HG03196 (cell line): ENCODE data around the gene CNTROB.

ENCODE experiments used
- ATAC-seq: cut with Tn5 transposase; IDR thresholded peaks from one replicate; pipeline ENCODE4 v1.9.1; 2021; ENCODE audit not compliant: unreplicated experiment

CNTROB gene

DNA sequence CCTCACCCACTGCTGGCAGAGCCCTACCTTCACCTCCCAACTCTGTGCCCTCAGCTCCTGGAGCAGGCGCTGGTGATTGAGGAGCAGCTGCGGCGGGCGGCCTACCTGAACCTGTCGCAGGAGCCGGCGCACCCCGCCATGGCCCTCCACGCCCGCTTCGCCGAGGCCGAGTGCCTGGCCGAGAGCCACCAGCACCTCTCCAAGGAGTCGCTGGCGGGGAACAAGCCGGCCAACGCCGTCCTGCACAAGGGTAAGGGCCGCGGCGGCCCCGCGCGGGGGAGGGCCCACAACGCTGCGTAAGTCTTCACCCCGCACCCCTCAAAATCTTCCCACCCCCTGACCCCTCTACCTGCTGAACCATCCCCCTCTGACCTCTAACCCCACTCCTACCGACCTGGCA lies 22.9 kb upstream of the CNTROB start:
- ATAC-seq: no peak

DNA sequence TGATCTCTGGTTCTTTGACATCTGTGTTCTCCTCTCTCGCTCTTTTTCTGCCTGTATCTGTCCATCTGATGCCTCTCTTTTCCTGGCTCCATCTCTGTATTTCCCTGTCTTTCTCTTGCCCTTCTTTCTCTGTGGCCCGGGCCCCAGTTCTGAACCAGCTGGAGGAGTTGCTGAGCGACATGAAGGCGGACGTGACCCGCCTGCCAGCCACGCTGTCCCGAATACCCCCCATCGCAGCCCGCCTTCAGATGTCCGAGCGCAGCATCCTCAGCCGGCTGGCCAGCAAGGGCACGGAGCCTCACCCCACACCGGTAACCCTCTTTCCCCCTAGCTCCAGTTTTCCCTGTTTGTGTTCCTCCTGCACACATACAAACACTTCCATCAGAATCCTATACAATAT lies 21.7 kb upstream of the CNTROB start:
- no peak for ATAC-seq

DNA sequence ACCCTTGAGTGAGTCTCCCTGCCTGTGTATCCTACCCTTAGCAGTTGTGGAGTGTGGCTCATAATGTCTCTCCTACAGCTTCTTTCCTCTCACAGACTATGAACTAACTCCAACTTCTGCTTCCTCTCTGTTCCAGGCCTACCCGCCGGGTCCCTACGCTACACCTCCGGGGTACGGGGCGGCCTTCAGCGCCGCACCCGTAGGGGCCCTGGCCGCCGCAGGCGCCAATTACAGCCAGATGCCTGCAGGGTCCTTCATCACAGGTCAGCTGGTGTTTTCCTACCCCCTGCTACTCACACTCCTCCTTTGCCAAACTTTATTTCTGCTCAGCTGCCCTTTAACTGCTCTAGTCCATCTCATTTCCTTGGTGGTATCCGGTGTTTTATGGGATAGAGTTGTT lies 21.3 kb upstream of the CNTROB start:
- no peak for ATAC-seq

DNA sequence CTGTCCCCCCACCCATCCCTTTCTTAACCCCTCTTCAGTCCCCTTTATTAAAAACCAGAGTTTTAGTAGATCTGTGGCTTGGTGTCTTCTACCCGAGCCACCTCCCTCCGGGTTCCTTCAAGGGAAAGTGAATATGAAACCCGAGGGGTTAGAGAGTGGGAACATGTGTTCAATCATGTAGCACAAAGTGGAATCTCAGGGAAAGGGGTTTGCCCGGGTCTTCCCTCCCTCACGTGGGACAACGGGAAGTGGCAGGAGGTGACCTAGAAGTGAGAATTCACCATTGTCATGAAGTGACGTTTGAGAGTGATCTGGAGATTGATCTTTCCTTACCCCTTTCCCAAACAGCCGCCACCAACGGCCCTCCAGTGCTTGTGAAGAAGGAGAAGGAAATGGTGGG lies 20.9 kb upstream of the CNTROB start:
- no peak for ATAC-seq

DNA sequence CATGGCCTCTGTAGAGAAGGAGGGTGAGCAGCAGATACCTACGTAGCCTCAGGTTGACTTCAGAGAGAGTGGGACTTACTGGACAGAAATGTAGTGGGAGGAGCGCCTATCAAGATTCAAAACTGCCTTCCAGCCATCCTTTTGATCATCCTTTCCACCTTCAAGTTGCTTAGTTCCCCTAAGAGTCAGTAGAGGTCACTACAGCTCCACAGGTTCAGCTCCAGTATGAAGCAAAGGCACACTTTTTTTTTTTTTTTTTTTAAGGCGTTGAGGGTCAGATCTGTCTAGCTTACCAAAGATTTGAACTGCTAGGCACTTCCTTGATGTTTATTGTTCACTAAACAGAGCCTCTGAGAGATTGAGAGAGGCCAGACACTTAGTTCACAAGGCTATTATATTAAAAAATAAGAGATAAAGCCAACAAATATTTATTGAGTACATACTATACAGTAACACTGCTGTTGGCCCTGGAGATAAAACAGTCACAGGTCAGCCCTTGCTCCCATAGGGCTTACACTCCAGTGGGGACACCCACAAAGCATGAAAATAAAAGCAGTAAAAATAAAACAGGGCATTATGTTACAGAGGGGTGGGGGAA lies 19.0 kb upstream of the CNTROB start:
- ATAC-seq: no peak

DNA sequence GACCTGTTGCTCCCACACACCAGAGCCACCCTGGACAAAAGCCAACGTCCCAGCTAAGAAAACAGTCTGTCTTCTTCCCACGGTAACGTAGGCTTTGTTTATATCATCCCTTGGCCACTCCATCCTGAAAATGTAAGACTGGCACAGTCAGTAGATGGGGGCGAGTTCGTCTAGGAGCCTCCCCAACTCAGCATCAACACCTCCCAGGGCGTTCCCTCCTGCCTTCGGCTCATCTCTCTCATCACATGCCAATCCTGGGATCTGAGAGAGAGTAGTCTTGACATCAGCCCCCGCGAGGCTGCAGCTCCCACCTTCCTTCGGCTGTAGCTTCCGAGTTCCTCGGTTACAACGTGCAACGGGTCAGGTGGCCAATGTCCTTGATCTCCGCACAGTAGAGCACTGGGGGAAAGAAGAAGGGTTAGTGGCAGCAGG lies 16.8 kb upstream of the CNTROB start:
- peak; percentile 10 for ATAC-seq

DNA sequence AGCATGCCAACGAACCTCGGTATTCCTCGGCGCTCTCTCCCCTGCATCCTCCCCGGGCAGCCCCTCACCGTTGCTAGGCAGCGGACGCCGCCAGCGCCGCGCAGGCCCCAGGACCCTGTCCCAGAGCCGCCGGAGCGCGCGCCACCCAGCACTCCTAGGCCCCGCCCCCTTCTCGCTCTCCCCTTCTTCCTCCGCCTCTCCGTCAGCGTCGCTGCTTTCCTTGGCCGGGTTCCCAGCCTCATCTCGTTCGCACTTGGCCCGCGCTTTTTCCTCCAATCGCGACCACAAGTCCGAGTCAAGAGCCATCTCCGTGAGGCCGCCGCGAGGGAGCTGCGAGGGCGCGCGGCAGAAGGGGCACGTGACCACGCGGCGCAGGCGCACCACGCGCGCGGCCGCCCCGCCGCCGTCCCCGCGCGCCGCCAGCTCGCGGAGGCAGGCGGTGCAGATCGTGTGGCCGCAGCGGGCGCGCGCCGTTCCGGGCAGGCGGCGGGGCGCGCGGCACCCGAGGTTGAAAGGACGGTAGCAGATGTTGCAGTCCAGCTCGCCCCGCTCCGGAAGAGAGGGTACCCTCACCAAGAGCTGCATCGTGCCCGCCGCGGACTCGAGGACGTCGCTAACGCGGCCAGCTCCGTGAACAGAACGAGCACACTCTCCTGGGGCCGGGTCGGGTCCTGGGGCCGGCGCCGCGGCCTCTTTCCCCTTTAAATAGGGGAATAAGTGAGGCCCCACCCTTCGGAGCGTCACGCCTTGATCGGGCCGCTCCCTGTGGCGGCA lies 16.2 kb upstream of the CNTROB start, which contains the start of gene RNF227:
Gene RNF227 (minus strand): TSS at position 679 of the 774 bp plus-strand sequence. CDS start 94 bp downstream, at position 585.
- peak; percentile 70 for ATAC-seq

DNA sequence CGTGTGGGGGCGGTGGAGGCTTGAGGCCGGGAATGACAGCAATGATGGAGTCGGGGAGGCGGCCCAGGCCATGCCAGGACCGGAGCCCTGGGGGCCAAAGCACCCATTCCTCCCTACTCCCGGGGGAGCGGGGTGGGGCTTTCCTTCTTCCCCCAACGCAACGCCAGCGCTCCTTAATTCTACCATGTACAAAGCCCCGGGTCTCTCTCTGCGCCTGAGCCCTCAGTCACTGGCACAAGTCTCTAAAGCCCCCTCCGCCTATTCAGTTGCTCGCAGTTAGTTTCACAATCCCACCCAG lies 15.7 kb upstream of the CNTROB start:
- ATAC-seq: peak; percentile 16

DNA sequence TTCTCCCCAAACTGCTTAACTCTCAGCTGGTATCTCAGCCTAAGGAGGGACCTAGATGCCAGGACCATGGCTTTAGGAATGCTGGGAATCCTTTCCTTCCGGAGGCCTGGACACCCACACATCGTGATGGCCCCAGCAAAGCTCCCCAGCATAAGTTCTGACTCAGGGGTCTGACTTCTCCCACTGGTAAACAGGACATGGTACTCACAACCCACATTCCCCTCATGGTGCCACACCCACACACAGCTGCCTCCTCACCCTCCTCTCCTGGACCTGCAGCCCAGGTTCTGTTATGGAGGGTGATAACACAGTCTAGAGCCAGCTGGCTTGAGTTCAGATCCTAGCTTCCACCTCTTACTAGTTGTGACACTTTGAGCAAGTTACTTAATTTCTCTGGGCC lies 15.2 kb upstream of the CNTROB start:
- ATAC-seq: no peak

DNA sequence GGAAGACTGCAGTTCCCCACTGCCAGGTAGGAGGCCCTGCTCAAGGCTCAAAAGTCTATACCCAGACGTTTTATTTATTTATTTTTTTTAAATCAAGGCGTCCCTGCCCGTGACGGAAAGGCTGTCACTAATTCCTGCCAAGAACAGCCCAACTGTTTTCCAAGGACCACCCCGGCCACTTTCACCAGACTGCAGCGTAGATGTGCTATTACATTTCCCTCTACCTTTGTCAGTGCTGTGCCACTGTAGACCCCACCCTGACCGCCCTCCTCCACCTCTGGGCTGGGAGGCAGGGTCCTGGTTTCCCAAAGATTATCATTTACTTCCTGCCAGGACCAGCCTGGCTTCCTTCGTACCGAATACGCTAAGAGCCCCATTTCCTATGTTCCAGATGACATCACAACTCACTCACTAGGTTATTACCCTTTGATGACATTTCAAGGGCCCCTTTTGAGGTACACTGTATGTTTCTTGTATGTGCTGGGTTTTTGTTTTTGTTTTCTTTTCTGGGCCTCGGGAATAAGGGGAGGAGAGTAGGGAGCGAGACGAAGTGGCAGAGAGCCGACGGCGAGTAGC lies 9.6 kb upstream of the CNTROB start:
- ATAC-seq: no peak

DNA sequence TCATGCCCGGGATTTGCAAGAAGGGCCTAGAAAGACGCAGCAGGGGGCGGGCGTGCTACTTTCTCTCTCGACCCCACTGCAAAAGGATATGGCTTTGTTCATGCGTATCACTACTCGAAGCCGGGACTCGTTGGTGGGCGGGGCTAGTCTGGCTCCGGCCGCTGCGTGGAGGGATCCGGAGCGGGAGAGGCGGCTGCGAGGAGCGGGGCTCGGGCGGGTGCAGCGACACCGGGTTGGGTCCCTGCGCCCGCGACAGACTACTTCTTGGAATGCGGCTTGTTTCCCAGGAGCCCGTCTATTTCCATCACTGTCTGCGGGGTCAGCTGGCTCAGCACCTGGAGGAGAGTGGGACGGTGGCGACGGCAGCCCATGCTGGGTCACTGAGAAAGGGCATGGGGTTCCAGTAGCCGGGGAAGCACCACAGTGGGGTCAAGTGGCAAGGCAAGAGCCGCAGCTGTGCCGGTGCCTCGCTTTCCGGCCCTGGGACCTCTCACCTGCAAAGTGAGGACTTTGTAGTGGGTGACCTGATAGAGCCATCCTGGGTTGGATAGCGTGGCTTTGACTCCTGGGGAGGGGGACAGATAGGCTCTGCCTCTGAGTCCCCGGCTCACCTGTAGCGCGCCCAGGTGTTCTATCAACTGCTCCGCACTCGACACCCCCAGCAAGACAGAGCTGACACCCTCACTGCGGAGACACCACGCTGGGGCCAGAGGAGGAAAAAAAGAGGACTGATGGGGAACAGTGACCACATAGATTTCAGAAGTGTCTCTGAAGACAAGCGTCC lies 9.0 kb upstream of the CNTROB start:
- no peak for ATAC-seq

DNA sequence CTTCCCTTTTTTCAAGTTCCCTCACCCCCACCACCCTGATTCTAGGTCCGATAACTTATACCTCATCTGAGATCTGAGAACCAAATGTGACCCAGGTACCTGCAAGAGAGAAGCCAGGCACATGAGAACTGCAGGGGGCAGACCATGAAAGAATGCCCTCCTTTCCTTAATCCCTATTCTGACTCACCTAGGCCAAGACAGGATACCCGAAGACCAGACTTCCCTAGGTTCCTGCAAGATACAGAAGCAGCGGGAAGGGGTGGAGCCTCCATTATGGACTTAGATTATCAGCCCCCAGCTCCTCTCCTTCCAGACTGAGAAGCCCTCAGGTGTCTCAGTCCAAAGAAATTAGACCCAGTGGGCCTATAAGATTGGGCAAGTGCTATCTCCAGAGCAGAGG lies 4.4 kb upstream of the CNTROB start:
- ATAC-seq: no peak

DNA sequence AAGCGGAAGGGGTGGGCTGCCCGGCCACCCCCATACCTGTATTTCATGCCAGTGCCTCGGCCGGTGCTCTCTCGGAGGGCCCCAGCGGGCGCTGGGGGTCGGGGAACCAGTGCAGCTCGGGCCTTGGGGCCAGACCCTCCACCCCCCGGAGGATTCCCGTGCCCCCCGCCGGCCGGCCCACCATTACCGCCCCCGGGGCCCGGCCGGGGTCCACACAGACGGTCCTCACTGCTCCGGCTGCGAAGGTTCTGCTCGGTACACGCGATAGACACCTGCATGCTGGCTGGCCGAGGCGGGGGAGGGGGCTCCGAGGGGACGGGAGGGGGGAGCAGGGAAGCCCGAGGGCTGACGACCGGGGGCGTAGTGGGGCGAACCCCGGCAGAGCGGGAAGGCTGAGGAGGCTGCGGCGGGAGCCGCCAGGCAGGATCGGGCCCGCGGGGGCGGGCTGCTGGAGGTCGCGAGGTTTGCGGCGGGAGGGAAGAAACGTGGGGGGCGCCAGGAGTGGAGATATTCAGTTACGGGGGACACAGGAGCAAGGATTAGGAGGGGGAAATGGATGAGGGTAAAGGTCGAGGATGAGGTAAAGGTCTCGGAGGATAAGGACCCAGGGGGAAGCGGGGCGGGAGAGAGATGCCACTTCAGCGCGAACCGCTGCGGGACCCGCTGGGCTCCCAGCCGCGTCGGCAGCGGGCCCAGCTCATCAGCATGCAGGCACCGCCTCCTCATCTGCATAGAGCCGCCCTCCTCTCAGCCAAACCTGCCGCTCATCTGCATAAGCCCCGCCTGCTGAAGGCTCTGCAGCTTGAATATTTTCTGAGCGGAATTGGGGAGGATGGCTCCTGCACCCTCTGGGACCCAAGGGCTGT lies 2.6 kb upstream of the CNTROB start, which contains the start of gene KCNAB3:
Gene KCNAB3 (minus strand): TSS at position 699 of the 866 bp plus-strand sequence. CDS start 421 bp downstream, at position 278.
- no peak for ATAC-seq

DNA sequence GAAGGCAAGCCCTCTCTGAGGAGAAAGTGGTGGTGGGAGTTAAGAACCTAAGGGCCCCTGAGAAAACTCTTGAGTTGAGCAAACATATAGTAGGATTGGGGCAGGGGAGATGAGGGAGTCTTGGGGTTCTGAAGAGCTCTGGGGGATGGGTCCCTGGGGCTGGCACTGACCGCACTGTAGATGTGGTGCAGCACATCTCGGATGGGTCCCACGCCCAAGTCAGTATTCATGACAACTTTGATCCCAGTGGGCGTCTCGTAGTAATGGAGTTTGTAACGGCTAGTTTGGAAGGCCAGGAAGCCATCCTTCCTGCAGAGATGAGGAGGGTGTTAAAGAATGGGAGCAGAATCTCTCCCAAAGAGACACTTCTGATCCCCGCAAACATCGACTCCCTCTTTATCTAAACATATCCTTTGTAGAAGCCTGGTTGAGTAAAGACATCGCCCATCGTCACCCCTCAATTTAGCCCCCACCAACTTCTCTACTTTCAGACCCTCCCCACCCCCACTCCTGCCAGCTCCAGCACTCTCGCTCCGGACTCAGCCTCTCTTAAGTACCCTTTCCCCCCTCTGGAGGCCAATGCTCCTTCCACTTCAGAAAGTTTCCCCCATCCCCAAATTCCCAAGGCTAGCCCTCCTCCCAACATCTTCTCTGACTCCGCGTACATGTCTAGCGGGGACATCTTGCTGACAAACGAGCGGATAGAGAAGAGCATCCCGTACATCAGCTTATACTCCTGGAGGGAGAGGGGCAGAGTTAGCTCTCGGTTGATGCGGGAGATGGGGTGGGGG lies 970 bp upstream of the CNTROB start:
- no peak for ATAC-seq

DNA sequence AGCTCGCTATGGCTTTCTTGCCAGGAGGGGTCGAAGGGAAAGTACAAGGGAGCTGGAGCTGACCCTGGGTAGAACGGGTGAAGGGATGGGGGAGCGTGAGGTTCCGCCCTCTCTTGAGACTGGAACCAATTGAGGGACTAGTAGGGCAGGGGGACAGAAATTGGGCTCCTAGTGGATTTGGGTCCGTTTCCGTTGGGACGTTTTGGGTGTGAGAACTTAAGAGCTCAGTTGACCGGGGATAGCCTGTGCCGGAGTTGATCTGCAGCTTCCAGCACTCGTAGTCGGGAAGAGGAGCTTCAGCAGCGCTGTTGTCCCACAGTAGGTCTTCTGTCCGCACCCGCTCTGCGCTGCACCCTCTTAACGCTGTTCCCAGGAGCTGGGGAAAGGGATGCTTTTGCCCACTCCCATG lies 481 bp downstream of the CNTROB start:
- ATAC-seq: no peak

DNA sequence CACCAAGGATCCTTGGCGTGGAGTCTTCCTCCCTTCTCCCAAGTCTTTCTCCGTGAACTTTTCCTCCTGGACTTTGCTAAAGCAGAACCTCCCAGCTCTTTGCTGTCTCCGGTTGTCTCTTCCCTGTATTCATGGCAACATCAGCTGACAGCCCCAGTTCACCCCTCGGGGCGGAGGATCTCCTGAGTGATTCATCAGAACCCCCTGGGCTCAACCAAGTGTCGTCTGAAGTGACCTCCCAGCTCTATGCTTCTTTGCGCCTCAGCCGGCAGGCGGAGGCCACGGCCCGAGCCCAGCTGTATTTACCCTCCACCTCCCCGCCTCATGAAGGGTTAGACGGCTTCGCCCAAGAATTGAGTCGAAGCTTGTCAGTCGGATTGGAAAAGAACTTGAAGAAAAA lies 943 bp downstream of the CNTROB start:
- ATAC-seq: no peak

DNA sequence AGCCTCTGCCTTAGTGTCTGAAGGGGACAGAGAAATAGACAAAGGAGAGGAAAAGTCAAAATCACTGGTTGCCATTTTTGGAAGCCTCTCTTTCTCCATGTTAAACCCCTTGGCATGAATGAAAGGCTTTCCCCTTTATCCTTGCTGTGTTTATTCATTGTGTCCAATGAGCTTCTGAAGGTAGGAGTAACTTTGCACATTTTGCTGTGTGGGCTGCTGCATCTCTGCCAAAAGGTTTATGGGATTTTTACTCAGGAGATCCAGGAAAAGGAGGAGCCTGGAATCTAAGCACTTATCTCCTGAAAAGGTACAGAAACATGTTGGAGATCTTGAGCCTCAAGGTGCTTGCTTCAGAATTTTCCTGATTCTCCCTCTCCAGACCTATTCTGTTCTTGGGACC lies 3.9 kb downstream of the CNTROB start:
- no peak for ATAC-seq

DNA sequence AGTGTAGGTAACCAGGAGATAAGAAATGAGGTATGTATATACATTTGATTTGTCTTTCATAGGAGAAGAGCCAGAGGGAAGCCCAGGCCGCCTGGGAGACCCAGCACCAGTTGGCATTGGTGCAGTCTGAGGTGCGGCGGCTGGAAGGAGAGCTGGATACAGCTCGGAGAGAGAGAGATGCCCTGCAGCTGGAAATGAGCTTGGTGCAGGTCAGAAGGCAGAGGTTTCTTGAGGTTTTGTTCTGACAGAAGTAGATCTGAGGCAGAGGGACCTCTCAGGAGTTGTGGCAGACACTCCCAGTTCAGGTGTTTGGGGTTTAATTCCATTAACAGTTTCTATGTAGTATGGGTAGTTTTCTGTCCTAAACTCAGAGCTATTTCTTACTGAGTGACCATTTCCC lies 8.0 kb downstream of the CNTROB start:
- ATAC-seq: no peak

DNA sequence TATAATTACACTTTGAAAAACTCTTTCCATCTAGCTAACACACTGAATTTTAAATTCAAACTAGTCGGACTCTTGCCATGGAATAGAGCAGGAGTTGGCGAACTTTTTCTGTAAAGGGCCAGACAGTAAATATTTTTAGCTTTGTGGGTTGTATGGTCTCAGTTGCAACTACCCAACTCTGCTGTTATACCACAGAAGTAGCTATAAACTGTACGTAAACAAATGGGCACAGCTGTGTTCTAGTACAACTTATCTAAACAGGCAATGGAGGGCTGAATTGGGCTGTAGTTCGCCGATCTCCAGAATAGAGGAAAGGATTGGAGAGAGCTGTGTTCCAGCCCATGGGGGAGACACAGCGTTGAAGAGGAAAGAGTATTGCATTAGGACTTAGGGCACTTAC lies 8.7 kb downstream of the CNTROB start:
- no peak for ATAC-seq

DNA sequence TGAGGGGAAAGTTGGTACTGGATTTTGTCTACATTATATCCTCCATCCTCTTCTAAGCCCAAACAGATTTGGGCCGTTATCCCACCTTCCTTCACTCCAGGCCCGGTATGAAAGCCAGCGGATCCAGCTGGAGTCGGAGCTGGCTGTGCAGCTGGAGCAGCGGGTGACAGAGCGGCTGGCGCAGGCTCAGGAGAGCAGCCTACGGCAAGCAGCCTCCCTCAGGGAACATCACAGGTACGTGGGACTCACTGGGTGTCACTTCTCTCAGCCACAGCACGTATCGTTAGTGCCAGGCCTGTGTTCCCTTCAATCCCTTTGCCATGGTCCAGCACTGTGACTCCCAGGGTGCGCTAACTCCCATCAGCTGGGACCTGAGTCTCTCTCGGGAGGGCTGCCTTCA lies 11.3 kb downstream of the CNTROB start:
- no peak for ATAC-seq
